GM21423 (cell line): Measurements from ENCODE around the gene SLC7A1.

Experiments
- ATAC-seq: cut with Tn5 transposase; IDR thresholded peaks from one replicate; pipeline ENCODE4 v1.9.1; 2021; ENCODE audit warnings: mild to moderate bottlenecking, moderate library complexity; ENCODE audit not compliant: unreplicated experiment

The SLC7A1 gene

GRCh38 chr13:29583073-29583785 lies 12.3 kb downstream of the SLC7A1 start:
- no peak for ATAC-seq

- ATAC-seq, result no peak
Observed at GRCh38 chr13:29582171-29582570, 13.3 kb downstream of the SLC7A1 start.

GRCh38 chr13:29581666-29582065 lies 13.8 kb downstream of the SLC7A1 start:
- ATAC-seq, result no peak

GRCh38 chr13:29579094-29579493 lies 16.4 kb downstream of the SLC7A1 start:
- no peak for ATAC-seq

GRCh38 chr13:29578300-29579085 lies 17.0 kb downstream of the SLC7A1 start:
- no peak for ATAC-seq

- no peak for ATAC-seq
Observed at GRCh38 chr13:29577136-29578051, 18.1 kb downstream of the SLC7A1 start.

GRCh38 chr13:29576581-29576980 lies 18.9 kb downstream of the SLC7A1 start:
- no peak for ATAC-seq

GRCh38 chr13:29575098-29575497 lies 20.4 kb downstream of the SLC7A1 start:
- no peak for ATAC-seq

- ATAC-seq, result peak; percentile 53
Observed at GRCh38 chr13:29573190-29573589, 22.3 kb downstream of the SLC7A1 start.

GRCh38 chr13:29572575-29572974 lies 22.9 kb downstream of the SLC7A1 start:
- ATAC-seq, result no peak

- no peak for ATAC-seq
Observed at GRCh38 chr13:29571876-29572570, 23.5 kb downstream of the SLC7A1 start.

GRCh38 chr13:29570051-29570654 lies 25.3 kb downstream of the SLC7A1 start:
- ATAC-seq, result no peak

GRCh38 chr13:29569253-29570050 lies 26.0 kb downstream of the SLC7A1 start:
- no peak for ATAC-seq

- ATAC-seq, result no peak
Observed at GRCh38 chr13:29568731-29569130, 26.8 kb downstream of the SLC7A1 start.

GRCh38 chr13:29567411-29567810 lies 28.1 kb downstream of the SLC7A1 start:
- no peak for ATAC-seq

GRCh38 chr13:29566206-29566605 lies 29.3 kb downstream of the SLC7A1 start:
- ATAC-seq, result no peak

- ATAC-seq, result no peak
Observed at GRCh38 chr13:29564818-29565217, 30.7 kb downstream of the SLC7A1 start.

GRCh38 chr13:29564373-29564772 lies 31.1 kb downstream of the SLC7A1 start:
- ATAC-seq, result no peak

GRCh38 chr13:29563941-29564340 lies 31.5 kb downstream of the SLC7A1 start:
- no peak for ATAC-seq
